HG03442 (cell line): Measurements from ENCODE around the gene CHMP1B.

Experiments
- ATAC-seq: cut with Tn5 transposase; IDR thresholded peaks from one replicate; pipeline ENCODE4 v1.9.1; 2021; ENCODE audit warnings: mild to moderate bottlenecking, moderate library complexity; ENCODE audit not compliant: unreplicated experiment

Gene CHMP1B, protein sequence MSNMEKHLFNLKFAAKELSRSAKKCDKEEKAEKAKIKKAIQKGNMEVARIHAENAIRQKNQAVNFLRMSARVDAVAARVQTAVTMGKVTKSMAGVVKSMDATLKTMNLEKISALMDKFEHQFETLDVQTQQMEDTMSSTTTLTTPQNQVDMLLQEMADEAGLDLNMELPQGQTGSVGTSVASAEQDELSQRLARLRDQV

DNA sequence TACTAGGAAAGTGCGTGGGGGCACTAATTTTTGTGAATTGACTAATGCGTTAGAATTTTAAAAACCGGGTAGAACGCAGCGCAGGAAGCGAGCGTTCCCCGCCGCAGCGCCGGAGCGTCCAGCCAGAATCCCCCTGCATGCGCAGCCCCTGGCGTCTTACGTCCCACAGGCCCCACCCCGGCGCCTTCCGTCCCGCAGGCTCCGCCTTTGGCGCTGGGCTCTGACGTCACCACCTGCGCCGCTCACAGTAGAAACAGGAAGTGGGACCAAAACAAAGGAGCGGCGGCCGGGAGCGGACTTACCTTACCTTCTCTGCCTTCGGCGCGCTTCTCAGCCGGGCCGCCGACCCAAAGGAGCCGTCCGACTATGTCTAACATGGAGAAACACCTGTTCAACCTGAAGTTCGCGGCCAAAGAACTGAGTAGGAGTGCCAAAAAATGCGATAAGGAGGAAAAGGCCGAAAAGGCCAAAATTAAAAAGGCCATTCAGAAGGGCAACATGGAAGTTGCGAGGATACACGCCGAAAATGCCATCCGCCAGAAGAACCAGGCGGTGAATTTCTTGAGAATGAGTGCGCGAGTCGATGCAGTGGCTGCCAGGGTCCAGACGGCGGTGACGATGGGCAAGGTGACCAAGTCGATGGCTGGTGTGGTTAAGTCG, at the start of gene CHMP1B:
TSS of gene CHMP1B (plus strand) at position 268 of the 660 bp plus-strand sequence. CDS start at position 367, 99 bp downstream.
- ATAC-seq, result peak; percentile 93

DNA sequence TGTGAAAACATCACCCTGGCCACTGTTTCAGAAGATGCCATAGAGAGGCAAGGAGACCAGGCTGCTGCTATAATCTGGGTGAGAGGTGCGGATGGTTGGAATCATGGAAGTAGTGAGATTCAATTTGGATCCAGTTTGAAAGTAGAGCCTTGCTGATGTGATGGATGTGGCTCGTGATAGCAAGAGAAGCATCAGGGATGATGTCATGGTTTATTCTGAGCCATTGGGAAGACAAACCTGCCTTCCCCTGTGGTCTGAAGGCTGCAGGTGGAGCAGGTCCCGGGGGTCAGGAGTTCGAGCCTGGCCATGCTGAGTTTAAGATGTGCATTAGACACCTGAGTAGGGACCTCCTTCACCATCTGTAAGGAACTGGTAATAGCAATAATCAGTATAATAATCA, 49.6 kb upstream of the CHMP1B start:
- ATAC-seq, result no peak

DNA sequence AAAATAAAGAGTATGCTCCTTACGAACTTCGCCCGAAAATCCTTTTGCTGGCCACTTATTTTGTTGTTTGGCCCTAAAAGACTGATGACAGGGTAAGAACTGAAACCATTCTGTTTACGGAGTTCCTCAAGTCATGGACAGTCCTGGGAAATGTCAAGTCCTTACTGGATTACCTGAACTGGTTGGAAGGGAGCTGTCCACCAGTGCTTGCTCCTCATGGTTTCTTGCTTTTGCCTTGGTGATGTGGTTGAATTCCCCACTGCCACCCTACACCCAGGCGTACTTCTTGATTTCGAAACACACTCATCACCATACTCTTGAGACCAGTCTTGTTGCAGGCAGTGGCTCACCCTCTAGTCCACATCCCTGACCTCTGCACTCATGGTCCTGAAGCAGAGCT, 49.1 kb upstream of the CHMP1B start:
- no peak for ATAC-seq

DNA sequence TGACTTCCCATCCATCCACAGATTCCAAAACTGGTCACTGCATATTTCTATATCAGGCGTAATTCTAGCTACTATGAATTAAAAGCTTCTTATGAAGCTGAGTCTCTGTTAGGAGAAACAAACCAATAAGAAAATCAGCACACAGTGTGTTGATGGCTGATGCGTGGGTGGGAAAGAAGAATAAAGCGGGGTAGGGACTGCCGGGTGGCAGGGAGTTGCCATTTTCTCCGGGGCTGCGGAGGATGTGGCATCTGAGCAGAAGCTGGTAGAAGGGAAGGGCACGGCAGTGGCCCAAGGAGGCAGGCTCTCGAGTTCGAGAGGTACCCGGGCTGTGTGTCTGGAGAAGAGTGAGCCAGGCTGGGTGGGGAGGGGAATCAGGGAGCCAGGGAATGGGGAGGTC, 48.6 kb upstream of the CHMP1B start:
- ATAC-seq, result no peak

GRCh38 chr18:11807233-11807632, 44.0 kb upstream of the CHMP1B start:
- ATAC-seq, result no peak

DNA sequence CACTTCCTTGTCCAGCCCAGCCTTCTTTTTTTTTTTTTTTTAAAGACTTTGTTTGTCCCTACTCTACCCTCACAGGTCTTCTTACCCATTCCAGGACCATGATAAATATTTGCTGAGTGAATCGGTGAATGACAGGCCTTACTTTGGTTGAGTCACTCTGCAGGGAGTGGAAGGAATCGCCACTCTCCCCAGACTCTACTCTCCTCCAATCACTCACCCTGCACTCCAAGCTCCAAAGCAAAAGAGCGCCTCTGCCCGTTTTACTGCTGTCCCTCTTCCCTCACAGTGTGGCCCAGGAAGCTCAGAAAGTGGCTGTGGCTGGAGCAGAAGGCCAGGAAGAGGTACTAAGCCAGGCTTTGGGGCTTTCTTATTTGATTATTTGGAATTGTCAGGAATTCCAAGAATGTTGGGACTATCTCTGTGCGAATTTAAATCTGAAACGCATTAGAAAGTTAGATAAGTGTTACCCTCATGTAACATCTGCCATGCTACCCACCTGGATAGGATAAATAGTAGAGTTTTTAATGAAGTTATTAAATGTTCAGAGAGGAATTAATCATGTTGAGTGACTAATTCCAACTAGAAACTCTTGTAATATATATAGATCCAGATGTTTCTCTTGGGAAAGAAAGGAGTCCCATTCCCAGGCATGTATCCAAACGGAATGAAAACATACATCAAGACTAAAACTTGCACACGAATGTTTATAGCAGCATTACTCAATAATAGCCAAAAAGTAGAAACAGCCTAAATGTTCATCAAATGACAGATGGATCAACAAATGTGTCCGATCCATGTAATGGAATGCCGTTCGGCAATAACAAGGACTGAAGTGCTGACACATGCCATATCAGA, 43.0 kb upstream of the CHMP1B start:
- ATAC-seq, result no peak

DNA sequence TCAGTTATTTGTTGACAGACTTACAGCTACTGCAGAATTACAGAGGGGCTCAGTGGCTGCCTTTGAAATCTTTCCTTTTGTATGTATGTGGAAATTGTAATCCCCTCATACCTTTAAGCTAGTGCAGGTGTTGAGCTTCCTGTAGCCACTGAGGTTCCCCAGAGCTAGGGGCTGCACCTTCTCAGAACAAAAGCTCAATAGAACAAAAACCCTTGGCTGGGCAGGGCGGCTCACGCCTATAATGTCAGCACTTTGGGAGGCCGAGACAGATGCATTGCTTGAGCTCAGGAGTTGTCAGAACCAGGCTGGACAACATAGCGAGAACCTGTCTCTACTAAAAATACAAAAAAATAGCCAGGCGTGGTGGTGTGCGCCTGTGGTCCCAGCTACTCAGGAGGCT, 41.3 kb upstream of the CHMP1B start:
- ATAC-seq, result no peak

GRCh38 chr18:11810379-11810778, 40.8 kb upstream of the CHMP1B start:
- no peak for ATAC-seq

DNA sequence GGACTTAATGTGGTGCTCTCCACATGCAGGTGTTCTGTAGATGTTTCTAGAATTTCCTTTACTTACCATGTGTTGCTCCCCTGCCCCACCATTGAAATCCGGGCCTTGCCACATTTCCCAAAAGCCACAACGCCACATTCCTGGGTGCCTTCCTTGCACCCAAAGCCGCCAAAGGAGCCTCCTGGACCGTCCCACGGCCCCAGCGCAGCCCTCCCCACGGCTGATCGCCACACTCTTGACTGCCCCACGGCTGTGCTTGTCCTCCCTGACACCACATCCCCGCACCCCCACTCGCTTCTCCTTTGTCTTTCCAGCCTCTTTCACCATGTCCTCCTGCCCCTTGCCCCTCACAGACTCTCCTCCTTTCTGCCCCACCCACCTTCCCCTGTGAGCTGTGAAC, 40.2 kb upstream of the CHMP1B start:
- ATAC-seq, result no peak

GRCh38 chr18:11817229-11817628, 34.0 kb upstream of the CHMP1B start:
- no peak for ATAC-seq

GRCh38 chr18:11818486-11819203, 32.6 kb upstream of the CHMP1B start:
- no peak for ATAC-seq

GRCh38 chr18:11819938-11820337, 31.3 kb upstream of the CHMP1B start:
- no peak for ATAC-seq

GRCh38 chr18:11820697-11821096, 30.5 kb upstream of the CHMP1B start:
- no peak for ATAC-seq

DNA sequence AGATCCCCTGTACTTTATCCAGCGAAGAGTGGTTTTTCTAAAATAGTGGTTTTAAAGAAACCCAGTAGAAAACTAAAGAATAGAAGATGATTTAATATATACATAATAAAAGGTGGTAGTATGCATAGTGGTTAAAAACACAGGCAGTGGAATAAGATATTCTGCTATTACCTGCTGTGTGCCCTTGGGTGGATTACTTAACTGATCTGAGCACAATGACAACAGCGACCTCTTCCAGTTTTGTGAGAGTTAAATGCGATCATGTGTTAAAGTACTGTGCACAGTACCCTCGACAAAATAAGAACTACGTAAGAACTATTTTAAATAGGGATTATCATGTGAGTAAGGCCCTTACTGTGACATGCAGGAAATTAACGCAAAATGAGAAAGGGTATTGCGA, 30.0 kb upstream of the CHMP1B start:
- no peak for ATAC-seq

DNA sequence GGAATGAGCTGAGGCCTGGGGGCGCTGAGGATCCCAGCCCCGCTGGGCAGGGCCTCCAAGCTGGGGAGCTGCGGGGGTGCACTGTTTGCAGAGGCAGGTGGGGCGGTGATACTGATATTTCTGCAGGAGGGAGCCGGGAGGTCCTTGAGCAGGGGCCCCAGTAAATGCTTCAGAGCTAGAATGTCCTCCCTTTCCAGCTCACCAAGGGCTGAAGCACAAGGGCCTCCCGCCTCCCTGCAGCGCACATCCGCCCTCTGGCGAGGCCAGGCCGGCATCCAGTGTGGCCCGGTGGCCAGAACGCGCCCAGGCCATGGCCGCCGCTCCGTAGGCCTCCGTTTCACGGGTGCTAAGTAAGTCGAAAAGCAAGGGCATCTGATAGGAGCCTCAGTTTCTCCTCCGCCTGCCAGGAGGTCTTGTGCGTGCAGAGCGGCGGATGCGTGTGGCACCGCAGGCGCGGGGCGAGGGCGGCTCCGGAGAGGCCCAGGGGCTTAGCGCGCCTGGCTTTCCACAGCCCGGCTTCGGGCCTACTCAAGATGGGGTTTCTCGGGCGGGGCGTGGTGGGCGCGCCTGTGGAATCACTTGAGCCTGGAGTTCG, 29.5 kb upstream of the CHMP1B start:
- no peak for ATAC-seq

DNA sequence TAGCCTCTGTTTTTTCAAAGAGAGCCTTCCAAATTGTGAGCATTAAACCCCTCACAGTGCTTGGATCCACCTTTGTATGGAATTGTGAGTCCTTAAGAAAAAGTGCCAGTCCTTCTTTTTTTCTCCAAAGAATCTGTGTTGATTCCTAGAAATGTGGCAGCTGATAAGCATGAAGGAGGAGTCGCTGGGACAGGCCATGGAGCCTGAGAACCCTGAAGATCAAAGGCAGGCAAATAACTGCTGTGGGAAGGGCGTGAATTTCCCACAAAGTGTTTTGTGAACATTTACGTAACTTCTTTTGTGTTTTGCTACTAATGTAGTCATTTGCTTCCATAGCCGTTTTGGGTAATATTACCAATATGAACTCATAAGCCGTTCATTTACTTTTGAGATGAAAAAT, 27.7 kb upstream of the CHMP1B start:
- no peak for ATAC-seq

DNA sequence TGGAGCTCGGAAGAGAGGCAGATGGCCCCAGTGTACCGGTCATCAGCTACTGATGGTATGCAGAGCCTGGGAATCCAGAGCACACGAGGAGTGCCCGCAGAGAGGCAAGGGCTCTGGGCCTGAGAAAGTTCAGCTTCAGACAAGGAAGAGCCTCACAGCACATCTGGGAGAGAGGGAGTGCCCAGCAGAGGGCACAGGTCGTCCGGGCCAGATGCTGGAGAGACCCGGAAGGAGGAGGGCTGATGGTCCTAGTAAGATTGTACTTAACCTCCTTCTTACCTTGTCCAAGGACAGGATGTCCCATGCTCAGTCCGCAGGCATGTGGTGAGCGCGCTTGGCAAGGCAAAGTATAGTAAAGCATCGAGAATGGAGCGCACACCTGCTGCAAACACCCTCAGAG, 24.4 kb upstream of the CHMP1B start:
- ATAC-seq, result no peak

- no peak for ATAC-seq
Observed at GRCh38 chr18:11828786-11829432, 22.3 kb upstream of the CHMP1B start.

DNA sequence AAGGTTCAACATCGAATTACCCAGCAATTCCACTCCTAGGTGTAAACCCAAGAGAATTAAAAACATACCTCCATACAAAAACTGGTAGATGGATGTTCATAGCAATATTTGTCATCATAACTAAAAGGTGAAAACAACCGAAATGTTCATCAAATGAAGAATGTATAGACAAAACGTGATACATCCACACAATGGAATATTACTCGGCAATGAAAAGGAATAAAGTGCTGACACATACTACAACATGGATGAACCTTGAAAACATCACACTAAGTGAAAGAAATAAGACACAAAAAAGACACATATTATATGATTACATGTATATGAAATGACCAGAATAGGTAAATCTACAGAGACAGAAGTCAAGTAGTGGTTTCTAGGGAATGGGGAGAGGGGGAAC, 20.6 kb upstream of the CHMP1B start:
- ATAC-seq, result no peak

DNA sequence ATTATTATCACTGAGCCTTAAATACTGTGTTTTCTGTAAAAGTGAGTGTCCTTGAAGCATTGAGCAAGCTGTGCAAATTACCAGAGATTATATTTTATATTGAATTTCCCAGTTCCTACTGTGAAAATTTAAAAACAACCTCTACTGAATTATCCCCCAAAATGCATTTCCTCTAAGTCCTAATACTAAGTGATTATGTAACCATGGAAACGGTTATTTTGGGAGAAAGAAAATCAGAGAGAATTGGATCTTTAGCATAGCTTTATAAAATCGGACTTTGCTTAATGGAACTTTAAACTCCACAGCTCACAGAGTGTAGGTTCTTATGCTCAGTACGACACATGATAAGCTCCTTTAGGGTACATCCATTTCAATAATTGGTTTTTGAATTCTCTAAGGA, 19.3 kb upstream of the CHMP1B start:
- no peak for ATAC-seq
